Fibroblast of mammary gland (primary cell): Measurements from ENCODE around the gene CST4.

Source experiments
- DNase-seq: peaks from one replicate; pipeline ENCODE4 v3.0.0-alpha.2; 2010; ENCODE audit warnings: low read depth
- H3K4me3 ChIP-seq: 2 replicates; pipeline ENCODE4 v1.5.1; 2011; ENCODE audit warnings: low read depth, mild to moderate bottlenecking, low read length, moderate library complexity; ENCODE audit not compliant: control insufficient read depth
- TF ChIP-seq, protein P1 (sequence below): conservative IDR thresholded peaks from 2 replicates; pipeline ENCODE4 v1.5.1; 2011; ENCODE audit warnings: low read depth, low read length, inconsistent platforms; ENCODE audit not compliant: control insufficient read depth, insufficient read depth

CST4 gene

DNA sequence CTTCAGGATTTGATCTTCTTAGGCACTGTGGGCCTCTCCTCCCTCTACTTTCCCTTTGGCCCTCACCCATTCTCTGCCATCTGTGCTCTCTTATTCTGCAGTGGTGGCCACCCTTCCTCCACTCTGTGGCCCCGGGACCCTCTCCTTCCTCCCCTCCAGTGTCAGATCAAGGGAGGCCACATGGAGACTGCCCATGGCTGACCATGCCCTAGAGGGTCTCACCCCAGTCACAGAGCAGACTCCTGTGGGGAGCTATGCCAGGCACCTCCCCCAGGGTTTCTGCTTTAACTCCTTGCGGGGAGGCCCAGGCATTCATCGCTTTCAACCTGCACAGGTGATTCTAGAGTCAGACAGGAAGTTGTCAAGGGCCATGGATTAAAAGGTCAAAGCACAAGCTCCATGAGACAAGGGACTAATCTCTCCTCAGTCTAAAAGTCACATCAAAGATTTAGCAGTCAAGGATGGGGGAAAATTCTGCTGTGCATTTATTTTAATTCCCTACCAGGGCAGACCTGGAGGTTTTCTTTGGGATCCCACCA lies 35.4 kb downstream of the CST4 start:
- TF ChIP-seq, protein P1, sequence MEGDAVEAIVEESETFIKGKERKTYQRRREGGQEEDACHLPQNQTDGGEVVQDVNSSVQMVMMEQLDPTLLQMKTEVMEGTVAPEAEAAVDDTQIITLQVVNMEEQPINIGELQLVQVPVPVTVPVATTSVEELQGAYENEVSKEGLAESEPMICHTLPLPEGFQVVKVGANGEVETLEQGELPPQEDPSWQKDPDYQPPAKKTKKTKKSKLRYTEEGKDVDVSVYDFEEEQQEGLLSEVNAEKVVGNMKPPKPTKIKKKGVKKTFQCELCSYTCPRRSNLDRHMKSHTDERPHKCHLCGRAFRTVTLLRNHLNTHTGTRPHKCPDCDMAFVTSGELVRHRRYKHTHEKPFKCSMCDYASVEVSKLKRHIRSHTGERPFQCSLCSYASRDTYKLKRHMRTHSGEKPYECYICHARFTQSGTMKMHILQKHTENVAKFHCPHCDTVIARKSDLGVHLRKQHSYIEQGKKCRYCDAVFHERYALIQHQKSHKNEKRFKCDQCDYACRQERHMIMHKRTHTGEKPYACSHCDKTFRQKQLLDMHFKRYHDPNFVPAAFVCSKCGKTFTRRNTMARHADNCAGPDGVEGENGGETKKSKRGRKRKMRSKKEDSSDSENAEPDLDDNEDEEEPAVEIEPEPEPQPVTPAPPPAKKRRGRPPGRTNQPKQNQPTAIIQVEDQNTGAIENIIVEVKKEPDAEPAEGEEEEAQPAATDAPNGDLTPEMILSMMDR = no peak
- DNase-seq = no peak
- H3K4me3 ChIP-seq = no peak overlapping the region

GRCh38 chr20:23652926-23653325 lies 35.9 kb downstream of the CST4 start:
- TF ChIP-seq, protein P1 = no peak
- H3K4me3 ChIP-seq = no peak overlapping the region
- no peak for DNase-seq

- TF ChIP-seq, protein P1 = no peak
- no peak overlapping the region for H3K4me3 ChIP-seq
- no peak for DNase-seq
Measured at GRCh38 chr20:23652371-23652770, 36.5 kb downstream of the CST4 start.

GRCh38 chr20:23651117-23651516 lies 37.7 kb downstream of the CST4 start:
- no peak for DNase-seq
- no peak overlapping the region for H3K4me3 ChIP-seq
- TF ChIP-seq, protein P1 = no peak

GRCh38 chr20:23649830-23650417 lies 38.9 kb downstream of the CST4 start:
- no peak overlapping the region for H3K4me3 ChIP-seq
- TF ChIP-seq, protein P1 = no peak

DNA sequence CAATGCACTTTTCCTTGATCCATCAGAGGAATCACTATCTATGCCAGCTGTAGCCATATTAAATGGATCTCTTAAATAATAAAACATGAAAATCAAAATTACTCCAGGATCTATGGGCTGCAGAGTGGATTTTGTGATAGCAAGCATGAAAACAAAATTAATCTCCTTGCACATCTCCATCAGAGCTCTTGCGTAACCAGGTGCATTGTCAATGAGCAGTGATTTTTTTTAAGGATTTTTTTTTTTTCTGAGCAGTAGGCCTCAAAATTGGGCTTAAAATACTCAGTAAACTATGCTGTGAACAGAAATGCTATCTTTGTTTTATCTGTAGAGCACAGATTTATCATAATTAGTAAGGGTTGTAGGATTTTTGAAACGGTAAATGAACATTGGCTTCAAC lies 39.6 kb downstream of the CST4 start:
- DNase-seq = no peak
- TF ChIP-seq, protein P1 = no peak

More at GRCh38 chr20:23649830-23650417, 38.9 kb downstream of the CST4 start:
- no peak for DNase-seq

More for the DNA sequence above, 39.6 kb downstream of the CST4 start:
- no peak overlapping the region for H3K4me3 ChIP-seq
